Upper lobe of left lung (tissue), 4 donors: ENCODE results near the gene LDLRAD3.

Source experiments
- CTCF ChIP-seq, 6 experiments: fragments of 450-650 bp in 4 of 6; fragments of 200-600 bp in 2 of 6; sonication (generic) in 2 of 6; IDR thresholded peaks; one replicate each; pipeline ENCODE4 v1.5.1; 2016 to 2019; ENCODE audit warnings: antibody characterized with exemption in 6 of 6
- POLR2AphosphoS5 ChIP-seq, 2 donors: sonication (generic); formaldehyde crosslinking; IDR thresholded peaks; one replicate each; pipeline ENCODE4 v1.5.1; 2017; ENCODE audit warnings: antibody characterized with exemption in 2 of 2

GRCh38 chr11:36039471-36039870 lies 95.6 kb downstream of the LDLRAD3 start:
- no peak for TF ChIP-seq CTCF (IDR thresholded peaks at IDR 0.05)
- no peak for TF ChIP-seq POLR2AphosphoS5 (IDR thresholded peaks at IDR 0.05)
